ENCODE data around the gene SMG6. TPM values are rescaled to one million over a fixed set of nuclear protein-coding genes. Genes with fewer than 3 reads are reported as not detected.

SMG6 gene
- total RNA-seq, 1 donor from 2014 or later: 47.7 TPM

DNA sequence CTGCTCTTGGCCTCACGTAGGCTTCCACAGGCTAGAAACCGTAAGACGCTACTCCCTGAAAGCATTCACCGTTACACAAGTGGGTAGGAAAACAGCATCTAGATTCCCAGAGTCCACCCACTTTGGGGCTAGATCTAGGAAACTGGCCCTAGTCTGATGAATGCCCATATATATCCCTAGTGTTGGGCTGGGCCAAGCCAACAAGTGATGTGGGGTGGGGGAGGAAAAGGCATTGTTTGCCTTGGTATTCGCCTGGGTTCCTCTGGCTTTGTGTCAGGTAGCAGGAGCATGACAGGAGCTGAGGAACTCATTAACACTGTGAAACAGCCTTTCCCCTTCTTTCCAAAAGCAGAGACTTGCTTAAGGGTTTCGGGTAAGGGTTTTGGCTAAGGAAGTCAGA, 112.4 kb downstream of the SMG6 start:
- Mint-ChIP-seq H3K4me1 (ENCODE audit: low read depth) (peaks cover 6% of the 10 kb centered on the region), H3K27ac (no peak overlapping the region), H3K36me3 (ENCODE audit: insufficient read depth) (peaks cover 19% of the 10 kb centered on the region), H3K4me3 (ENCODE audit: low read depth) (no peak overlapping the region), H3K27me3 (no peaks in the 10 kb centered on the region), H3K9me3 (ENCODE audit: low read depth) (no peaks in the 10 kb centered on the region)
- no peak for TF ChIP-seq CTCF (IDR thresholded peaks at IDR 0.05; ENCODE audit: unreplicated experiment)
- DNase-seq (ENCODE audit: low spot score, unreplicated experiment): no peak

DNA sequence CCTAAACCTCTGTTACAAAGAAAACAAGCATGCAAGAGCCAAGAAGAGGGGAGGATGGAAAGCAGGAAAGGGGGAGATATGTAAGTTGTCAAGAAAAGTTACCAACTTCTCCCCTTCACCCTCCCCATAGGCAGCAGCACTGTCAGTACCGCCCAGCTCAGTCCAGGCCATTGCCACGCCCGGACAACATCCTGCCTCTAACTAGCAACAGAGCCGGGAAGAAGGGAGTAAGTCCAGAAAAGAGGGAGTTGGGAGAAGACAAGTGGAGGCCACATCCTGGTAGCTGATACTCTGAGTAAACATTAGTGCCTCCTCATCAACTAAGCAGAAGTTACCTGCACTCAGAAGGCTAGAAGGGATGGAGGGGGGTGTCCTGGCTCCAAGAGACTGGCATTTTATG, 113.6 kb downstream of the SMG6 start:
- no peak for TF ChIP-seq CTCF (IDR thresholded peaks at IDR 0.05; ENCODE audit: unreplicated experiment)
- Mint-ChIP-seq H3K4me3 (ENCODE audit: low read depth) (no peak overlapping the region), H3K36me3 (ENCODE audit: insufficient read depth) (peaks cover 21% of the 10 kb centered on the region), H3K4me1 (ENCODE audit: low read depth) (peaks cover 4% of the 10 kb centered on the region), H3K9me3 (ENCODE audit: low read depth) (no peaks in the 10 kb centered on the region), H3K27me3 (no peaks in the 10 kb centered on the region), H3K27ac (no peak overlapping the region)
- DNase-seq (ENCODE audit: low spot score, unreplicated experiment): no peak

DNA sequence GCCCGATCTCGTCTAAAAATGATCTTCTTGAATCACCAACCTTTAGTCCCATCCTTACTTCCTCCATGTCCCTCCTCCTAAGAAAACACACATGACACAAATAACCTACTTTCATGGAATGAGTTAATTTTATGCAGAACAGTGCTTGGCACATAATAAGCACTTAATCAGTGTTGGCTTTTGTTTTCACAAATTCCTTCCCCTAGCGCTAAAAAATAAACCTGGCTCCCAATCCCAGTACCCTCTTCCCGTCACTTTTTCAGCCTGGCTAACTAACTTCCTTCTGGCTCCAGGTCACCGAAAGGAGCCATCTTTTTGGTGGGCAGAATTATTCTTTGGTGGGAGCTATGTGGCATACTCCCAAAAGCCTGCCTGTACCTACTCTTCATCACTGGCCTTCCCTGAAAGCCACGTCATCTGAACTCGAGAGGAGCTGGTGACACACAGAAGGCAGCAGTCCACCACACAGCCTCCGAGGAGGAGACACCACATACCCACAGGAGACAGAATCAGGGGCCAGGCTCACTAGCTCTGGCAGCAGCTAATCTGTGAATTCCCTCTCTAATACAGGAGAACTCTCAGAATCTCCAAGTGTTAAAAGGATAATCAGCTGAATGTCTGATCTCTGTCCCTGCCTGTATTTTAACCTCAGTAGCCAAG, 114.5 kb downstream of the SMG6 start:
- no peaks in the 10 kb centered on the region for H3K27me3 Mint-ChIP-seq
- peaks cover 22% of the 10 kb centered on the region for H3K36me3 Mint-ChIP-seq (ENCODE audit: insufficient read depth)
- no peaks in the 10 kb centered on the region for H3K9me3 Mint-ChIP-seq (ENCODE audit: low read depth)
- no peak overlapping the region for H3K4me3 Mint-ChIP-seq (ENCODE audit: low read depth)
- H3K4me1 Mint-ChIP-seq (ENCODE audit: low read depth): peaks cover 4% of the 10 kb centered on the region
- TF ChIP-seq CTCF (IDR thresholded peaks at IDR 0.05; ENCODE audit: unreplicated experiment): no peak
- no peak for DNase-seq (ENCODE audit: low spot score, unreplicated experiment)
- H3K27ac Mint-ChIP-seq: no peak overlapping the region

DNA sequence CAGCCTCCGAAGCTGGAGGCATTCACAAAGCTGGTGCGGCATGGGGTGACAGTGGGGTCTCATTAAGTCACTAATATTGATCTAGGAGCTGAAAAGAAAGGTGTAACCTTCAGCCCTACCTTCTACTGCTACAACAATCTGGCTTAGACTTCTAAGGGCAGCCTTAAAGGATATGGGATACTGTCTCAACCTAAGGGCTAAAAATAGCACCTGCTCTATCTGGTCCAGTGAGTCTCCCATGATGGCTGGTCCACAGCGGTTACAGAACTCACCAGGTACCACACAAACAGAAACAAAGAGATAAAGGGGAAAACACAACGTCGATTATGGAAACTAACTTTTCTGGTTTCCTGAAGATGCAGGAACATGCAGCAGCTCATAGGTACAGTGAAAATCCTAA, 115.8 kb downstream of the SMG6 start:
- peaks cover 4% of the 10 kb centered on the region for H3K4me1 Mint-ChIP-seq (ENCODE audit: low read depth)
- no peak overlapping the region for H3K27ac Mint-ChIP-seq

DNA sequence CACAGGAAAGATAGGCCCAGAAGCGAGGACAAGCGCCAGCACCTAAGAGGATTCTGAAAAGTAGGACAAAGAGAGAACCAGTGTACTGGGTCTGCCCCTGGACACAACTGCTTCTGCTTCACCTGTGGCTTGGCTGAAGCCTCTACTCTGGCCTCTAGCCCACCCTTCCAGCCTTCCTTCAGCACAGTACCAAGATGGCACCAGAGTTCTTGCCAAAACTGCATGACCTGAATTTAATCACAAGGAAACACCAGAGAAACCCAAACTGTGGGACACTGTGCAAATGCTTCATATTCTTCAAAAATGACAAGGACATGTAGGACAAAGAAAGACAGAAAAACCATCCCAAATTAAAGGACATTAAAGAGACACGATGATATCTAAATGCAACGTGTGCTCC, 116.6 kb downstream of the SMG6 start:
- no peak for DNase-seq (ENCODE audit: low spot score, unreplicated experiment)
- no peak for TF ChIP-seq CTCF (IDR thresholded peaks at IDR 0.05; ENCODE audit: unreplicated experiment)
- Mint-ChIP-seq H3K27me3 (no peaks in the 10 kb centered on the region), H3K36me3 (ENCODE audit: insufficient read depth) (peaks cover 21% of the 10 kb centered on the region), H3K27ac (no peak overlapping the region), H3K4me3 (ENCODE audit: low read depth) (no peak overlapping the region), H3K9me3 (ENCODE audit: low read depth) (no peaks in the 10 kb centered on the region), H3K4me1 (ENCODE audit: low read depth) (peaks cover 8% of the 10 kb centered on the region)

More for the DNA sequence above, 115.8 kb downstream of the SMG6 start:
- no peak for TF ChIP-seq CTCF (IDR thresholded peaks at IDR 0.05; ENCODE audit: unreplicated experiment)
- no peaks in the 10 kb centered on the region for H3K27me3 Mint-ChIP-seq
- no peak for DNase-seq (ENCODE audit: low spot score, unreplicated experiment)
- H3K36me3 Mint-ChIP-seq (ENCODE audit: insufficient read depth): peaks cover 23% of the 10 kb centered on the region
- no peak overlapping the region for H3K4me3 Mint-ChIP-seq (ENCODE audit: low read depth)
- H3K9me3 Mint-ChIP-seq (ENCODE audit: low read depth): no peaks in the 10 kb centered on the region
